ENCODE results near the gene SLAMF8. TPM values are rescaled to one million over a fixed set of nuclear protein-coding genes. Genes with fewer than 3 reads are reported as not detected.

SLAMF8 gene
- total RNA-seq, result 0.24 TPM in 1 of 2 replicates, not detected in the other

DNA sequence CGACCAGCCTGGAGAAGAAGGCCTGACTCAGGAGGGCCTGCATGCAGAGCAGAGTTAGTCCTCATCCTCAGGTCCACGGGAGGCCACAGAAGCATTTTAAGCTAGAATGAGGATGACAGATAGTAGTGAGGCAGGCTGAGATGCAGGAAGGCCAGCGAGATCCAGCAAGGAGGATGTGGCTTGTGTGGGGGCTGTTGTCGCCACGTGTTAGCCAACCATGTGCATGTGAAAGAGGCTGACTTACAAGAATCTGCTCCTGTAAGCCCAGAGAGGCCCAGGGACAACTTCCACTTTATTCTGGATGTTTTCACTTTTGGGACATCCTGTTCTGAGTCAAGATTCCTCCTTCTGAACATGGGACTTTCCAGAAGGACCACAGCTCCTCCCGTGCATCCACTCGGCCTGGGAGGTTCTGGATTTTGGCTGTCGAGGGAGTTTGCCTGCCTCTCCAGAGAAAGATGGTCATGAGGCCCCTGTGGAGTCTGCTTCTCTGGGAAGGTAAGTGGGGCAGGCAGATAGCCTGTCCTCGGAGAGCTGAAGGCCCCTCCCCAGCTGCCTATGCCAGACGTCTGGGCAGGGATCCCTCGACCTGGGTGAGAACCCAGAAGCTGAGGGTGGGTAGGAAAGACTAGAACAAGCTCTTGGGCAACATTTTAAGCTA lies at the start of gene SLAMF8:
Gene SLAMF8, plus strand, starts transcription at position 433 of the 661 bp plus-strand sequence. Its CDS starts 26 bp downstream, at position 459.

DNA sequence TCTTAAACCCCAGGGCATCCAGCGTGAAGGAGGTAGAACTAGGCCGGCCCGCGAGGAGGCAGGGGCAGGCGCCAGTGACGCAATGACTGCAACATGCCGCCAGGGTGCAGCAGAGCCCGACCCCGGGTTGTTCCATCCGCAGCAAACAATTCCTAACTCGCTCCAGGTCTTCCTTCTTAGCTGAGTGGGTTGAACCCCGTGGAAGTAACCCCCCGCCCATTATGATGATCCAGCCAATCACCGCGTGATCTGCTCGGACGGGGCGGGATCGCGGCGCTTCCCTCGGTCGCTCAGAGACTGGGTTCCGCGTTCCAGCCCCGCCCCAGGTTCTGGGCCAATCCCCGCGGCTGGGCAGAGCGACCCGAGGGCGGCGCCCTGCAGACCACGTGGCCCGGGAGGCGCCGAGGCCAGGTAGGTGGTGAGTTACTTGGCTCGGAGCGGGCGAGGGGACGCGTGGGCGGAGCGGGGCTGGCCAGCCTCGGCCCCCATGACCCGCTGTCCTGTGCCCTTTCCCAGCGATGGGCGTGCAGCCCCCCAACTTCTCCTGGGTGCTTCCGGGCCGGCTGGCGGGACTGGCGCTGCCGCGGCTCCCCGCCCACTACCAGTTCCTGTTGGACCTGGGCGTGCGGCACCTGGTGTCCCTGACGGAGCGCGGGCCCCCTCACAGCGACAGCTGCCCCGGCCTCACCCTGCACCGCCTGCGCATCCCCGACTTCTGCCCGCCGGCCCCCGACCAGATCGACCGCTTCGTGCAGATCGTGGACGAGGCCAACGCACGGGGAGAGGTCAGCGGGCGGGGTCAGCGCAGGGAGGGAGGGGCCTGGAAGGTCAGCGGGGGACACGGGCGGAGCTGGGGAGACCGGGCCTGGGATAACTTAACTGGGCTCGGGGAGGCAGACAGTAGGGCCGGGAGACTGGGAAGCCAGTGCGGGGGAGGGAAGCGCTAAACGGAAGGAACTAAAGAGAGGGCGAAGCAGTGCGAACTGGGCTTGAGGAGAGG lies 45.8 kb upstream of the SLAMF8 start, which contains the start of gene DUSP23:
Gene DUSP23, plus strand, starts transcription at position 380 of the 1,000 bp plus-strand sequence. Its CDS starts 139 bp downstream, at position 519.

DNA sequence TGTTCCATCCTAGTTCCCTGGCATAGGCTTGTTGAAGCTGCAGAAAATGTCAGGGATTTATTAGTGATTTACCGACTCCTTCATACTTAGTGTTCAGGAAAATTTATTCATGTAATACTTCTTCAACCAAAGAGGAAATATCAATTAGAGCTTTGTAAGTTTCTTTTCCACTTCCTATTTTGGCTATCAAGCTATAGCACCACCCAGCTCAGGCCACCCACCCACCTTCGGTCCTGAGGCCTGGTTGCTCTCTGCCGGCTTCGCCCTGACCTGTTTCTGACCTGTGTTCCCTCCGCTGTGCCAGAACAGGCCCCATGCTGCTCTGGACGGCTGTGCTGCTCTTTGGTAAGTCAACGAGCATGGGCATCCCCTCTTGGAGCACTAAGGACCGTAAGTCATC lies 24.6 kb upstream of the SLAMF8 start, which contains the start of gene FCRL6:
Gene FCRL6, plus strand, starts transcription at position 250 of the 400 bp plus-strand sequence. Its CDS starts 65 bp downstream, at position 315.

DNA sequence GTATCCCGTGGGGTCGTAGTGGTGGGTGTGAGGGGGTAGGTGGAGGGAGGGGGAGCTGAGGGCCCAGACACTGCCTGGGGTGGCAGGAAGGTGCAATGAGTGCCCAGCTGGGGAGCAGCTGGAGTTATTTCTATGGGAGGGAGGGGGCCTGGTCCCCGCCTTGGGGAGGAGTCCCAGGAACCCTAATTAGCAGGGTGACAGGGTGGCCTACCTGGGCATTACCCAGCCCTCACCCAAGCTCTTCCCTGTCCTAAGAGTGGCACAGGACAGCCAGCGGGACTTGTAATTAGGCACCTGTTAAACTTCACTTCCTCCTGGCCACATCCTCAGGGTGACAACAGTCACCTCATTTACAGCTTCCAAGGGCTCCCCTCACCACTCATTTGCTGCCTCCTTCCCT lies 35.9 kb downstream of the SLAMF8 start, which contains the start of gene VSIG8:
Gene VSIG8, minus strand, starts transcription at position 101 of the 400 bp plus-strand sequence. CDS start 136 bp downstream, outside the sequence.

Other genes starting within 250 kb of the SLAMF8 start
- gene APCS, start 239.0 kb upstream of the SLAMF8 start, total RNA-seq, result not detected in 2 replicates
- not detected in 2 replicates for gene CRP, start 112.3 kb upstream of the SLAMF8 start, total RNA-seq
- 78.2 and 107 TPM in 2 replicates for gene DUSP23, start 45.9 kb upstream of the SLAMF8 start, total RNA-seq
- gene FCRL6, start 24.5 kb upstream of the SLAMF8 start, total RNA-seq, result not detected in 2 replicates
- gene VSIG8, start 35.8 kb downstream of the SLAMF8 start, total RNA-seq, result under 0.01 TPM in 1 of 2 replicates, not detected in the other
- gene CFAP45, start 73.3 kb downstream of the SLAMF8 start, total RNA-seq, result 0.24 and 0.64 TPM in 2 replicates
- gene TAGLN2, start 98.6 kb downstream of the SLAMF8 start, total RNA-seq, result 262 and 368 TPM in 2 replicates
- 8.0 and 8.7 TPM in 2 replicates for gene IGSF9, start 118.7 kb downstream of the SLAMF8 start, total RNA-seq
- 5.5 and 12.1 TPM in 2 replicates for gene SLAMF9, start 127.4 kb downstream of the SLAMF8 start, total RNA-seq
- gene PIGM, start 205.1 kb downstream of the SLAMF8 start, total RNA-seq, result 1.4 and 1.9 TPM in 2 replicates
- gene KCNJ10, start 243.3 kb downstream of the SLAMF8 start, total RNA-seq, result not detected in 2 replicates